SH-SY5Y (cell line): ENCODE data around the gene MT1M.

Experiments used
- GATA2 ChIP-seq: IDR thresholded peaks from 2 replicates; pipeline ENCODE4 v1.6.1; 2011; ENCODE audit warnings: mild to moderate bottlenecking, low read depth, low read length
- GATA3 ChIP-seq: IDR thresholded peaks from 2 replicates; pipeline ENCODE4 v1.6.1; 2011; ENCODE audit warnings: low read depth, mild to moderate bottlenecking, low read length, moderate library complexity

MT1M gene

DNA sequence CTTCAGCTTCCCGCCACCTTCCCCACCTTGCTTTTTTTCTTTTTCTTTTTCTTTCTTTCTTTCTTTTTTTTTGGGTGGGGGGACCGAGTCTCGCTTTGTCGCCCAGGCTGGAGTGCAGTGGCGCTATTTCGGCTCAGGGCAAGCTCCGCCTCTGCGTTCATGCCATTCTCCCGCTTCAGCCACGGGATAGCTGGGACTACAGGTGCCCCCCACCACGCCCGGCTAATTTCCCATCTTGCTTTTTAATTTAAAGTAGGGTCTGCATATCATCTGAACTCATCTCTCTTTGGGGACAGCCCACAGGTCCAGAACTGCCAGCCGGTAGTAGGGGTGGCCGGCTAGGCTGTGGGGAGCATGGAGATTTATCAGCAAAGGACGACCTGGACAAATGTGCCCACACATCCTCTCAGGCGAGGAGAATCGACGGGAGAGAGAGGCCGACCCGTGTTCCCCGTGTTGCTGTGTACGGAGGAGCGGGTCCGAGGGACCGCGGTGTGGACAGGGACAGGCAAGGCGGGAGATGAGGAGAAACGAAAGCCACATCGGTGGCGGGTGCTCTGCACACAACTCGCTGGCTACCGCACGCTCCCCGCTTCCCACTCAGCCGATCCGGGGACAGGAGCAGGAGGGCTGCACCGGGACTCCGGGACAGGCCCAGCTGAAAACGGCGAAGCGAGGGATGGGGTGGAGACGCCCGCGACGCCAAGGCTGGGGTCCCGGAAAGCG lies 2.4 kb downstream of the MT1M start:
- TF ChIP-seq GATA2: no peak
- no peak for TF ChIP-seq GATA3

DNA sequence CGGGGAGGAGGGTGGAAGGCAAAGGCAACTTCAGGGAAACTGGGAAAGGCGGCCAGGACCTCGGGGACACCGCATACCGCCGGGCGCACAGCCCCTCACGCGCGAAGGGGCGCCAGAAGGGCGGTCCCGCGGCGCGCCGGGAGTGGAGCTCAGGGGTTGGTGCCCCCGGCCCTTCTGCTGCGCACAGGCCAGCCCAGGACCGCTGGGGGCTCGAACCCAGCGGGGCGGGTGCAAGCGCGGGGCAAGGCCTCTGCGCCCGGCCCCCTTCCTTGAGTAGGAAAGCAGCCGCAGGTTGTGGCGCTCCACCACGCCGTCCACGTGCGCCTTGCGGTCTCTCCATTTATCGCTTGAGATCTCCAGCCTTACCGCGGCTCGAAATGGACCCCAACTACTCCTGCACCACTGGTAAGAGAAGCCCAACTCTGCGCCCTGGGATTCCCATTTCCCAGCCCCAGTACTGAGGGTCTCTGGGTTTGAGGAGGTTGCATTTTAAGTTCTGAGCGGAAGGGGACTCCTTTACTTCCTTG lies 3.0 kb downstream of the MT1M start:
- TF ChIP-seq GATA3: no peak
- TF ChIP-seq GATA2: no peak

- TF ChIP-seq GATA3 (no peak), GATA2 (no peak)
These were observed 4.4 kb downstream of the MT1M start for GRCh38 chr16:56636616-56637413.

GRCh38 chr16:56637814-56638750 lies 5.6 kb downstream of the MT1M start, which contains the start of gene MT1A:
MT1A (plus strand) TSS chr16:56638666; CDS start chr16:56638739, 73 bp downstream.
- TF ChIP-seq GATA3 (no peak), GATA2 (no peak)

- no peak for TF ChIP-seq GATA2
- TF ChIP-seq GATA3: no peak
These were observed 6.6 kb downstream of the MT1M start for GRCh38 chr16:56639045-56639444.

- TF ChIP-seq GATA2 (no peak), GATA3 (no peak)
These were observed 7.6 kb downstream of the MT1M start for GRCh38 chr16:56640076-56640475.

- TF ChIP-seq GATA2 (no peak), GATA3 (no peak)
These were observed 8.7 kb downstream of the MT1M start for GRCh38 chr16:56641166-56641565.

DNA sequence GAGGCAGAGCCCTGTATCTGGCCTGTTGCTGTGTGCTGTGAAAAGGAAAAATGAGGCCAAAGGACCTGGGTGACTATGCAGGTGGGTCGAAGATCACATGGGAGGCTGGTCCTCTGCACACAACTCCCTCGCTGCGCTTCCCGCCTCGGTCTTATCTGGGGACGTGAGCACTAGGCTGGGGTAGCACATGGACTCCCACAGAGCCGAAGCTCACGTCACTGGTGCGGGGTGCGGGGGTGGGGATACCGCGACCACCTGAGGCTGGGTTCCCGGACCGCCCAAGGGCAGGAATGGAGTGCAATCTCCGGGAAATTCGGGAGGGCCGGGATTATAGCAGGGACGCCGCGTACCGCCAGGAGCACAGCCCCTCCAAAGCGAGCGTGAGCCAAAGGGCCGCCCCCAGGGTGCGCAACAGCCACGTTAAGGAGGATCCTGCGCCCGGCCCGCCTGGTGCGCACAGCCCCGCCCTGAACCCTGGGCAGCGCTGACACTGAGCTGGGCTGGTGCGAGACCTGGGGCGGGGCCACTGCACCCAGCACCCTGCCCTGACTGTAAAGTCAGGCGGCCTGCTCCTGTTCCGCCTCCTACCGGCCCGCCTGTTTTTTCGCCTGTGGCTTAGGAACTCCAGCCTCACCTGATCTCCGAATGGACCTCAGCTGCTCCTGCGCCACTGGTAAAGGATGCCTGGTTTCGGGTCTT lies 10.8 kb downstream of the MT1M start:
- TF ChIP-seq GATA3 (no peak), GATA2 (no peak)

GRCh38 chr16:56643833-56644232 lies 11.4 kb downstream of the MT1M start:
- TF ChIP-seq GATA2: no peak
- TF ChIP-seq GATA3: no peak

GRCh38 chr16:56645311-56645710 lies 12.9 kb downstream of the MT1M start:
- TF ChIP-seq GATA3: no peak
- TF ChIP-seq GATA2: no peak

GRCh38 chr16:56645838-56646237 lies 13.4 kb downstream of the MT1M start:
- no peak for TF ChIP-seq GATA3

DNA sequence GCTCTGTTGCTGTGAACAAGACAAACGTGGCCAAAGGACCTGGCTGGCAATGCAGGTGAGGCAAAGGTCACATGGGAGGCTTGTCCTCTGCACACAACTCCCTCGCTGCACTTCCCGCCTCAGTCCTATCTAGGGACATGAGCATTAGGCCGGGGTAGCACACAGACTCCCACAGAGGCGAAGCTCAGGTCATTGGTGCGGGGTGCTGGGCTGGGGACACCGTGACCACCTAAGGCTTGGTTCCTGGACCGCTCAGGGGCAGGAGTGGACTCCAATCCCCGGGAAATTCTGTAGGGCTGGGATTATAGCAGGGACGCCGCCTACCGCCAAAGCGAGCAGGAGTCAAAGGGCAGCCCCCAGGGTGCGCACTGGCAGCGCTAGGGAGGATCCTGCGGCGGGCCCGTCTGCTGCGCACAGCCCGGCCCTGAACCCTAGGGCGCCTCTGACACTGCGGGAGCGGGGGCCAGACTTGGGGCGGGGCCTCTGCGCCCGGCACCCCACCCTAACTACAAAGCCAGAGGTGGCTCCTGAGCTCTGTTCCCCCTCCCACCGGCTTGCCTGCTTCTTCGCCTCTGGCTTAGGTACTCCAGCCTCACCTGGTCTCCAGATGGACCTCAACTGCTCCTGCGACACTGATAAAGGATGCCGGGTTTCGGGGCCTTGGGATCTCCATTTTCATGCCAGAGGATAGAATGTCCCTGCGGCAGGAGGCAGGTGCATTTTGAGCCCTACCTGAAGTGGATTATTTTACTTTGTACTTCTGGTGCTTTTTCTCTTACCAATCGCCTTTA lies 15.4 kb downstream of the MT1M start:
- no peak for TF ChIP-seq GATA3
- no peak for TF ChIP-seq GATA2
